Measurements from ENCODE around the gene CHSY3. TPM values are rescaled to one million over a fixed set of nuclear protein-coding genes. Genes with fewer than 3 reads are reported as not detected.

CHSY3 gene
- total RNA-seq, 1 experiment from 2014 or later, result 0.40 TPM

GRCh38 chr5:130024006-130024405 lies 119.7 kb downstream of the CHSY3 start:
- no peak for DNase-seq (ENCODE audit: low read depth)

- DNase-seq (ENCODE audit: low read depth), result no peak
Observed at GRCh38 chr5:130025511-130025910, 121.2 kb downstream of the CHSY3 start.

DNA sequence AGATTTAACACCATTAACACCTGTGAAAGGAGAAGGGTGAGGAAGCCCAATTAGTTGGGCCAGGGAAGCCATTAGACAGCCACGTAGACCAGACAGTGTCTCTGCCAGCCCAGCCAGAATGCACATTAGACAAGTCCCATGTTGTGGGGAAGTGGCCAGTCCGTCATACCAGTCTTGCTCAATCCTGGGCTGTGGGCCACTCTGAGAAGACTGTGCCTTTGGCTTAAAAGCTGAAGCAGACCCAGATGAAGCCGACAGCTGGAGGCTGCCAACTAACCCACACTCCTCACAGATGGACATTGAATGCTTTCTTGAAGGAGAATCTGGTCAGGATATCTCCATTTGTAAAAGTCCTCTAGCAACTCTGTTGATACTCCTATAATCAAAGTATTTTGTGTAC lies 128.5 kb downstream of the CHSY3 start:
- DNase-seq (ENCODE audit: low read depth), result no peak

GRCh38 chr5:130034566-130035210 lies 130.4 kb downstream of the CHSY3 start:
- no peak for DNase-seq (ENCODE audit: low read depth)

DNA sequence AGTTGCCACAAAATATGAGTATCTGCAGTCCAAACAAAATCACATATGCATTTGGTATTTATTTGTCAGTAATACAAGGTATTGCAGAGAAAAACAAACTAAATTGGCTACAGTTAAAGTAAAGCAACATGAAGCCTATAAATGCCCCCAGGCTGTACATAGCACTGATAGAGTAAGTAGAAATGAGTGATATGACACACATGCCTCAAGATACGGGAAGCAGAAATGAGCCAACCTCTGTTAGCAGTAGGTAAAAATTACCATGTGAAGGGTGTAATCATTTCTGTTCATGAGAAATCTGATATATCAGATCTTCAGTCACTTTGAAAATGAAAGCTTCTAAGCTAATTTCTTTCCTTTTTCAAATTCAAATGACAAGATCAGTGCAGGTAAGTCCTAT lies 131.1 kb downstream of the CHSY3 start:
- no peak for DNase-seq (ENCODE audit: low read depth)

- DNase-seq (ENCODE audit: low read depth), result no peak
Observed at GRCh38 chr5:130037905-130038304, 133.6 kb downstream of the CHSY3 start.

DNA sequence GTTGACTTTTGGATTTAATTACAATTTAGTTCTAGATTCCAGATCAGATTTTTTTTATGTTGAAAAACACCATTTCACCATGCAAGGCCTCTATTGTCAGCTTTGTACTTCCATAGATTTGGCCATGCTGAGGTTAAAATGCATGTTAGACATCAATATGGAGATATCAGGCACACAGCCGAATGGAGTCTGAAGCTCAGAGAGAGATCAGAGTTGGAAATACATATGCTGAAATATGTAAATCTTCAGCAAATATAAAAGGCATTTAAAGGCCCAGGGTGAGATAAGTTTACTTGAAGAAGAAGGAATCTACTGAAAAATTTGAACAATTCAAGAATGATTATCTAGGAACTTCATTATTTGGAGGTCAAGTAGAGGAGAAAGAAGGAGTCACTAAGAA lies 139.6 kb downstream of the CHSY3 start:
- no peak for DNase-seq (ENCODE audit: low read depth)

- DNase-seq (ENCODE audit: low read depth), result no peak
Observed at GRCh38 chr5:130045334-130045733, 141.1 kb downstream of the CHSY3 start.

- DNase-seq (ENCODE audit: low read depth), result no peak
Observed at GRCh38 chr5:130050585-130050984, 146.3 kb downstream of the CHSY3 start.

GRCh38 chr5:130052752-130053151 lies 148.5 kb downstream of the CHSY3 start:
- DNase-seq (ENCODE audit: low read depth), result no peak

DNA sequence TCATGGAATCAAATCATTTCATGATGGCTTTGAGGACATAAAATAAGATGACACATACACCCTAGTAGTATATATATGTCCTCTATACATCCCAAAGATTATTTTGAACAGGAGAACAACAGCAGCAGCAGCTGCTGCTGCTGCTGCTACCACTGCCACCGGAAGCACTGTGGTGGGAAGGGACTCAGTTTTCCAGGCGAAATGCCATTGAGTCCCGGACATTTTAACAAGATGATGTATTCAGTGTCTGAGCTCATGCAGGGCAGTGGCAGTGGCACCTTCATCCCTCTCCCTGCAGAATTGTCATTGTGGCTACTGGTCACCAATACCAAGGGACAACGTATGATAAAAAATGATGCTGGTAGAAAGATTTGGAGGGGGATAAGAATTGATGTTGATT lies 151.3 kb downstream of the CHSY3 start:
- no peak for DNase-seq (ENCODE audit: low read depth)

DNA sequence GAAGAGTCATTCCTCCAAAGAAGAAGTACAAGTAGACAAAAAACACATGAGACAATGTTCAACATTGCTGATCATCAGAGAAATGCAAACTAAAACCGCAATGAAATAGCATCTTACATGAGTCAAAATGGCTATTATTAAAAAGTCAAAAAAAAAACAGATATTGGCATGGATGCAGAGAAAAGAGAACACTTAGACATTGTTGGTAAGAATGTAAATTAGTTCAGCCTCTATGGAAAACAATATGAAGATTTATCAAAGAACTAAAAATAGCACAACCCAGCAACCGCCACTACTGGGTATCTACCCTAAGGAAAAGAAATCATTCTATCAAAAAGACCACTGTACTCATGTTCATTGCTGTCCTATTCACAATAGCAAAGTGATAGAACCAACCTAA lies 157.5 kb downstream of the CHSY3 start:
- DNase-seq (ENCODE audit: low read depth), result no peak

DNA sequence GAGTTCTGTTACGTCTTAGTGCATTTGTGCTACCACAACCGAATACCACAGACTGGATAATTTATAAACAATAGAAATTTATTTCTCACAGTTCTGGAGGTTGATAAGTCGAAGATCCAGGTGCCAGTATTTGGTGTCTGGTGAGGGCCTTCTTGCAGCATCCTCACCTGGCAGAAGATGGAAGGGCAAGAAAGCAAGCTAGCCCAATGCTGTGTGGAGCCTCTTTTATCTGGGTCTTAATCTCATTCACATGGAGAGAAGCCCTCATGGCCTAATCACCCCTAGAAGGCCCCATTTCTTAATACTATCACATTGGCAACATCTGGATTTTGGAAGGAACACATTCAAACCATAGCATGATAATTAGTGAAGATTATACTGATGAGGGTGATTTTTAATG lies 159.3 kb downstream of the CHSY3 start:
- no peak for DNase-seq (ENCODE audit: low read depth)

DNA sequence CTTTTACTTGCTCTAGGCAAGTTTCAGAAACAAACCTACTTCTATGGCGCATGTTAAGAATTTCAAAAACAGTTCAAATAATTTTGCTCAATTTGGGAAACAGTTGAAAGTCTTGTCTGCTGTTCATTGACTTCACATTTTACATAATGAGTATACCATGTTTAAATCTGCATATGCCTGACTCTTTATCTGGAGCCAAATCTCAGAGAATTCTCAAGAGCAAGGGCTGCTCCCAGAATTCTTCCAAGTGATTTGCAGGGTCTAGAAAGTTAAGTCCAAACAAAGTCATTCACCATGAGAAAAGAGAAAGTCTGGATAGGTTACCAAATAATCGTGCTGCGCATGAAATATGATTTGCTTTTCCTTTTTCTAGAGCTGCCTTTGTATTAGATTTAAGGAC lies 160.2 kb downstream of the CHSY3 start:
- DNase-seq (ENCODE audit: low read depth), result no peak

GRCh38 chr5:130065617-130066016 lies 161.4 kb downstream of the CHSY3 start:
- no peak for DNase-seq (ENCODE audit: low read depth)

- DNase-seq (ENCODE audit: low read depth), result no peak
Observed at GRCh38 chr5:130066644-130067043, 162.4 kb downstream of the CHSY3 start.

- no peak for DNase-seq (ENCODE audit: low read depth)
Observed at GRCh38 chr5:130067364-130067763, 163.1 kb downstream of the CHSY3 start.

DNA sequence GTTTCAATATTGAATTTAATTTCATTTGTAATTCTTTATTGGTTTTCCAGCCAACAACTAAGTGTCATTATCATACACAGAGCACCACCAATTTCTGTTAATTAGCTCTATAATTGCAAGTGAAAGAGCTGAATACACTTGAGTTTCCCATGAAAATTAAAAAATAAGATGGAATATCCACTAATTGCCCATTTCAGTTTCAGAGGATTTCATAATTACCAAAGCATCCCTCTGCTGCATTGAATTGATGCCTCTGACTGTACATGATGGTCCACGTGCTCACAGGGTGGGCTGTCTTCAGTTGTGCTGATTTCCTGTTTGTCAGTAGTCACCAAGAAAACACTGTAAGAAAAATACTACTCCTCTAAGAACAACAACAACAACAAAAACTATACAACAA lies 163.8 kb downstream of the CHSY3 start:
- DNase-seq (ENCODE audit: low read depth), result no peak

DNA sequence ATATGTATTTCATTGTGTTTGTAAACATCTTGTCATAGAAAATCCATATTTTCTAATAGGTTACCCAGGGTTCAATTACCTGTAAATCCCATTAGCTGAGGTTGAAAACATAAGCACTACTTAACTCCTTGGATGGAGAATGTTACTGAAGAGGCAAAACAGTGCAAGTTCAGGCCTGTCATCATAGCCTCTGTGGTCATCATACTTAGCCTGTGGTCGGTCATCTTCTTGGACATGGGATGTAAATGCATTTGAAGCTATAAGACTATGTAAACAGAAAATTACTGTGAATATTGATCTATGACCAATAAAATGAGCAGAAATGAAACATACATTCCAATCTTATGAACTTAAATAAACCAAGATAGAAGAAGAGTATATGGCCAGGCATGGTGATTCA lies 164.7 kb downstream of the CHSY3 start:
- no peak for DNase-seq (ENCODE audit: low read depth)

DNA sequence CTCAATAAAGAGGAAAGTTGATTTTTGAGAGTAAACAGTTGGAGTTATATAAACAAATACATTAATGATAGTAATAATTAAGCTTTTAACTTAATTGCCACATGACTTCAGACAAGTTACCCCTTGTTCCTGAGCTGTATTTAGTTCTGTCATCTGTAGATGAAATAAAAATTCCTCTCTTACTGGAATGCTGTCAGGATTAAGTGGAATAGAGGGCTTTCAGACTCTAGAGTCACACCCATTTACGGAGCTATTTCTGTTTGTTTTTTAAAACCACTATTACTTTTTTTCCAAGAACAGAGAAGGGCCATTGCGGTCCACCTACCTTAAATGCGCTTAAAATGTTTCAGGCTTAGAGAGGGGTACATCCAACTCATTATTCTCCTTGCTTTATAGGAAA lies 170.6 kb downstream of the CHSY3 start:
- no peak for DNase-seq (ENCODE audit: low read depth)

DNA sequence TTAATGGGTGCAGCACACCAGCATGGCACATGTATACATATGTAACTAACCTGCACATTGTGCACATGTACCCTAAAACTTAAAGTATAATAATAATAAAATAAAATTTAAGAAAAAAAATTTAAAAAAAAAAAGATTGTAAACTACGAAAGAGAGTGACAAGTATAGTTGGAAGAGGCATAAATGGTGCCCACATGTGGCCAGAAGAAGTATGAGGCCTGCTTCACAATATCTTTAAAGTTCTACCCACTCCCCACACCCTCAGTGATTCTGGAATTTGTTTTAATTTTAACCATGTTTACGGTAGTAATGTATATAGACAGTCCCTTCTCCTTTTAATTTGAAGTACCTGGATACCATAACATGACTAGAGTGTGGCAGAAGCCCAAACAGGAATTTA lies 172.7 kb downstream of the CHSY3 start:
- no peak for DNase-seq (ENCODE audit: low read depth)

DNA sequence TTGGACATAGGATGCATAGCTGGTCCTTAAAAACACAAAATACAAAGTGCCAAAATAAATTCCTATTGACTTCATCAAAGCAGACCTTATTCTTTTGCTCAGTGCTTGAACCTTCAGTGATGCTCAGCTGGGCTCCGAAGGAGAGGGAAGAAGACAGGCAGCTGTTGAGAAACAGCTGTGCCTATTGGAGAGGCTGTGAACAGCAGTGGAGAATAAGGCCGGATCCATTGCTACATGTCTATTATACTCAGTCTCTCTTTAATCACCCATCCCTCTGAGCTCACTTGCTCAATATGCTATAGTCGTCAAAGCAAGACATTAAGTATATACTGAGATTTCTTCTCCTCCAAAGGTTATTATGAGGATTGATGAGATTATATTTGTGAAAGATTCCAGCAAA lies 174.4 kb downstream of the CHSY3 start:
- no peak for DNase-seq (ENCODE audit: low read depth)

DNA sequence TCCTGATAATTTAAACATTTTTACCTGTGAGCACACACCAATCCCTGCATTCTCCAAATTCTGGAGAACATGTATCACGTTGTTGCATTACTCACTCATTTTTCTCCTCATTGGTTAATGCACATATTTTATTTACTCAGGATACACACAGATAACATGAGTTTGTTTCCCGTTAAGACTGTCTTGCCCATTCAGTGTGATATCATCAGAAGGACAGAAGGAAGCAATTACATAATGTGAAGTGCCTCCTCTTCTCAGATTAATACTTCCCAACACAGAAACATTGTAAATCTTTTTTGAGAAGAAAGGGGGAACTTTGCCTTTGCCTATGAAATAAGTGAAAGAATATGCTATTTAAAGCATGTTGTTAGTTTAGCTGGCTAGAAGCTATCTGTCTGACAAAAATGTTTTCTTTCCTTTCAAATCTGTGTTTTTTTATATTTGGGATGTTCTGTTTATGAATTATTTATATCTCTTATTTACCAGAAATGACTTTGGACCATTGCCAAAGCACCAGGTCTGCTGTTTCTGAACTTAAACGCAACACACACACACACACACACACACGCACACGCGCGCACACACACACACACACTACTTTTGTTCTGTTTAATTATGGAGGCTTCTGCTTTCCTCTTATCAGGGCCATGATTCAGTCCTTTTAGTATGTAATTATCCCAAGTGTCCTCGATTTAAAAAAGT lies 186.5 kb downstream of the CHSY3 start:
- DNase-seq (ENCODE audit: low read depth), result no peak

- no peak for DNase-seq (ENCODE audit: low read depth)
Observed at GRCh38 chr5:130092991-130093390, 188.7 kb downstream of the CHSY3 start.

Data from Daoy (cell line).